RWPE2 (cell line): ENCODE measurements around the gene TMEM205.

Experiments
- ATAC-seq: fragments of 200-7000 bp; cut with Tn5 transposase; 3 replicates; pipeline ENCODE4 v1.9.1; 2021; ENCODE audit warnings: low read depth
- DNase-seq: peaks from one replicate; pipeline ENCODE4 v3.0.0-alpha.2; 2020; ENCODE audit warnings: low spot score
- H3K27ac ChIP-seq: fragments of 450-650 bp; 2 replicates; pipeline ENCODE4 v1.5.1; 2017; ENCODE audit warnings: mild to moderate bottlenecking; ENCODE audit not compliant: poor library complexity, severe bottlenecking
- H3K27me3 ChIP-seq: fragments of 250-450 bp; sonication (Bioruptor Pico); 2 replicates; pipeline ENCODE4 v1.5.1; 2021; ENCODE audit warnings: mild to moderate bottlenecking, moderate library complexity; ENCODE audit not compliant: insufficient read depth, poor library complexity, severe bottlenecking
- H3K36me3 ChIP-seq: fragments of 250-450 bp; sonication (Bioruptor Pico); 2 replicates; pipeline ENCODE4 v1.5.1; 2020; ENCODE audit warnings: low read depth, mild to moderate bottlenecking, moderate library complexity
- H3K4me1 ChIP-seq: fragments of 250-450 bp; sonication (Bioruptor Pico); 2 replicates; pipeline ENCODE4 v1.5.1; 2021; ENCODE audit warnings: mild to moderate bottlenecking, moderate library complexity; ENCODE audit not compliant: insufficient read depth, poor library complexity, severe bottlenecking
- H3K4me3 ChIP-seq: fragments of 250-450 bp; sonication (Bioruptor Pico); 2 replicates; pipeline ENCODE4 v1.5.1; 2021; ENCODE audit warnings: mild to moderate bottlenecking, moderate library complexity; ENCODE audit not compliant: severe bottlenecking
- H3K9me3 ChIP-seq: fragments of 250-450 bp; sonication (Bioruptor Pico); 2 replicates; pipeline ENCODE4 v1.5.1; 2021; ENCODE audit warnings: mild to moderate bottlenecking, moderate library complexity; ENCODE audit not compliant: severe bottlenecking
- CTCF ChIP-seq: fragments of 450-650 bp; IDR thresholded peaks from one replicate; pipeline ENCODE4 v1.5.1; 2017; ENCODE audit warnings: mild to moderate bottlenecking, moderate library complexity; ENCODE audit not compliant: poor library complexity, severe bottlenecking

Gene TMEM205

GRCh38 chr19:11306337-11306736, 39.7 kb downstream of the TMEM205 start:
- Histone ChIP-seq H3K4me1 (no peaks in the 10 kb centered on the region), H3K4me3 (no peak overlapping the region), H3K27me3 (no peaks in the 10 kb centered on the region), H3K36me3 (no peaks in the 10 kb centered on the region), H3K27ac (no peak overlapping the region), H3K9me3 (no peaks in the 10 kb centered on the region)
- ATAC-seq (no peak), DNase-seq (no peak)
- TF ChIP-seq CTCF, result no peak

- ATAC-seq (no peak), DNase-seq (no peak)
- no peaks in the 10 kb centered on the region for H3K4me1 ChIP-seq
- no peak overlapping the region for H3K27ac ChIP-seq
- no peaks in the 10 kb centered on the region for H3K27me3 ChIP-seq
- no peak overlapping the region for H3K4me3 ChIP-seq
- no peak for TF ChIP-seq CTCF
- H3K36me3 ChIP-seq, result no peaks in the 10 kb centered on the region
- H3K9me3 ChIP-seq, result no peaks in the 10 kb centered on the region
These were observed 41.1 kb downstream of the TMEM205 start for GRCh38 chr19:11304936-11305335.

- Histone ChIP-seq H3K4me3 (no peak overlapping the region), H3K36me3 (no peaks in the 10 kb centered on the region), H3K27me3 (no peaks in the 10 kb centered on the region), H3K4me1 (no peaks in the 10 kb centered on the region), H3K9me3 (no peaks in the 10 kb centered on the region), H3K27ac (no peak overlapping the region)
- ATAC-seq (no peak), DNase-seq (no peak)
- TF ChIP-seq CTCF, result no peak
These were observed 45.3 kb downstream of the TMEM205 start for GRCh38 chr19:11300811-11301120.

GRCh38 chr19:11299946-11300810, 45.9 kb downstream of the TMEM205 start:
- Histone ChIP-seq H3K4me3 (no peak overlapping the region), H3K27me3 (no peaks in the 10 kb centered on the region), H3K9me3 (no peaks in the 10 kb centered on the region), H3K4me1 (no peaks in the 10 kb centered on the region), H3K27ac (no peak overlapping the region), H3K36me3 (no peaks in the 10 kb centered on the region)
- no peak for TF ChIP-seq CTCF
- no peak for DNase-seq
- ATAC-seq, result no peak

GRCh38 chr19:11296264-11296663, 49.8 kb downstream of the TMEM205 start:
- Histone ChIP-seq H3K4me1 (no peaks in the 10 kb centered on the region), H3K27me3 (no peaks in the 10 kb centered on the region), H3K36me3 (no peaks in the 10 kb centered on the region), H3K9me3 (no peaks in the 10 kb centered on the region), H3K27ac (no peak overlapping the region), H3K4me3 (no peak overlapping the region)
- no peak for TF ChIP-seq CTCF
- no peak for DNase-seq
- ATAC-seq, result no peak
